MM.1S (cell line): ENCODE results near the gene GPR82.
A peak's percentile ranks its signal among the peaks of the same experiment; 100 is the strongest.

ENCODE experiments used
- DNase-seq: peaks from one replicate; pipeline ENCODE4 v3.0.0-alpha.2; 2015
- H2AFZ ChIP-seq: fragments of 300-600 bp; sonication (generic); 2 replicates; pipeline ENCODE4 v1.6.0; 2016; ENCODE audit warnings: antibody characterized with exemption, low read length
- H3F3A ChIP-seq: fragments of 300-600 bp; sonication (generic); 2 replicates; pipeline ENCODE4 v1.6.1; 2016; ENCODE audit warnings: mild to moderate bottlenecking, antibody characterized with exemption, low read length, moderate library complexity, mixed read lengths; ENCODE audit not compliant: insufficient read depth
- H3K27ac ChIP-seq: fragments of 300-600 bp; sonication (generic); 2 replicates; pipeline ENCODE4 v1.5.1; 2016; ENCODE audit warnings: mild to moderate bottlenecking, low read length
- H3K27me3 ChIP-seq: fragments of 300-600 bp; sonication (generic); replicated peaks from 2 replicates; pipeline ENCODE4 v1.6.0; 2016; ENCODE audit warnings: low read length; ENCODE audit not compliant: insufficient read depth
- H3K36me3 ChIP-seq: fragments of 300-600 bp; sonication (generic); replicated peaks from 2 replicates; pipeline ENCODE4 v1.6.1; 2016; ENCODE audit warnings: mild to moderate bottlenecking, low read length, mixed read lengths; ENCODE audit not compliant: insufficient read depth
- H3K4me1 ChIP-seq: fragments of 300-600 bp; sonication (generic); 2 replicates; pipeline ENCODE4 v1.6.1; 2016; ENCODE audit warnings: low read length, mixed read lengths
- H3K4me2 ChIP-seq: fragments of 300-600 bp; sonication (generic); 2 replicates; pipeline ENCODE4 v1.6.0; 2016; ENCODE audit warnings: low read depth, low read length
- H3K4me3 ChIP-seq: fragments of 300-600 bp; sonication (generic); 2 replicates; pipeline ENCODE4 v1.5.1; 2016; ENCODE audit warnings: low read length, mixed read lengths
- H3K79me2 ChIP-seq: fragments of 300-600 bp; sonication (generic); 2 replicates; pipeline ENCODE4 v1.6.1; 2016; ENCODE audit warnings: mixed run types, low read length, mixed read lengths
- H3K9ac ChIP-seq: fragments of 300-600 bp; sonication (generic); 2 replicates; pipeline ENCODE4 v1.6.1; 2016; ENCODE audit warnings: low read length, mixed read lengths
- H3K9me2 ChIP-seq: fragments of 300-600 bp; sonication (generic); replicated peaks from 2 replicates; pipeline ENCODE4 v1.6.1; 2016; ENCODE audit warnings: mild to moderate bottlenecking, low read length, mixed read lengths; ENCODE audit not compliant: insufficient read depth
- H3K9me3 ChIP-seq: fragments of 300-600 bp; sonication (generic); replicated peaks from 2 replicates; pipeline ENCODE4 v1.6.1; 2016; ENCODE audit warnings: mild to moderate bottlenecking, low read length, mixed read lengths; ENCODE audit not compliant: insufficient read depth
- H4K20me1 ChIP-seq: fragments of 300-600 bp; sonication (generic); 2 replicates; pipeline ENCODE4 v1.6.1; 2016; ENCODE audit warnings: mild to moderate bottlenecking, low read length, moderate library complexity, mixed read lengths; ENCODE audit not compliant: insufficient read depth
- EZH2 ChIP-seq: fragments of 300-600 bp; sonication (generic); optimal IDR thresholded peaks from 2 replicates; pipeline ENCODE3; 2017; ENCODE audit warnings: low read depth, mild to moderate bottlenecking, antibody characterized with exemption, low read length, mixed read lengths
- EZH2phosphoT487 ChIP-seq: fragments of 300-600 bp; sonication (generic); IDR thresholded peaks from 2 replicates; pipeline ENCODE4 v1.6.1; 2018; ENCODE audit warnings: antibody characterized with exemption, low read length
- TF ChIP-seq, protein P1 (sequence below): fragments of 300-600 bp; sonication (generic); IDR thresholded peaks from 2 replicates; pipeline ENCODE4 v1.5.1; 2016; ENCODE audit warnings: antibody characterized with exemption, low read length, mixed read lengths

Gene GPR82

DNA sequence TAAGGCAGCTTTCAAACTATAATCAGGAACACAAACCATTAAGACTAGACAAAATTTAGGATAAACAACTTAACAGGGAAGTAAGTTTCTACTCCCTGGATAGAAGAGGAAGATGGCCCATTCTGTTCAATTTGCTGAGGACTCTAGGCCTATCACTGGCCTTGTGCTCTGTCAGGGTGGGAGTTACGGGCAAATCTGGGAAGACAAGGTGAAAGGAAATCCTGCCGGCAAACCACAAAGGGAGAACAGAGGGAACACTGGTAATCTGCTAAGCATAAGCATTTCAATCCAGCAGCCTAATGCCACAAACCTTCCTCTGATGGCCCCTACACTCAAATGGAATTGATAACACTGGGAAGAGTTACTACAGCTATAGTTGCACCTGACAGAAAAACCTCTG is 8.3 kb downstream of the GPR82 start:
- Histone ChIP-seq H3K79me2 (no peaks in the 10 kb centered on the region), H3K9me2 (no peaks in the 10 kb centered on the region), H4K20me1 (no peaks in the 10 kb centered on the region), H3K27me3 (no peaks in the 10 kb centered on the region), H3K27ac (no peak overlapping the region), H3K9me3 (no peaks in the 10 kb centered on the region), H3K4me3 (no peak overlapping the region), H3K4me1 (peaks cover 4% of the 10 kb centered on the region; the same call in 1 of the 2 replicates), H3K36me3 (no peaks in the 10 kb centered on the region), H3F3A (peaks cover 8% of the 10 kb centered on the region; the same call in 1 of the 2 replicates), H2AFZ (no peak overlapping the region), H3K9ac (no peak overlapping the region), H3K4me2 (no peak overlapping the region)
- no peak for TF ChIP-seq EZH2
- no peak for TF ChIP-seq EZH2phosphoT487
- TF ChIP-seq, protein P1, sequence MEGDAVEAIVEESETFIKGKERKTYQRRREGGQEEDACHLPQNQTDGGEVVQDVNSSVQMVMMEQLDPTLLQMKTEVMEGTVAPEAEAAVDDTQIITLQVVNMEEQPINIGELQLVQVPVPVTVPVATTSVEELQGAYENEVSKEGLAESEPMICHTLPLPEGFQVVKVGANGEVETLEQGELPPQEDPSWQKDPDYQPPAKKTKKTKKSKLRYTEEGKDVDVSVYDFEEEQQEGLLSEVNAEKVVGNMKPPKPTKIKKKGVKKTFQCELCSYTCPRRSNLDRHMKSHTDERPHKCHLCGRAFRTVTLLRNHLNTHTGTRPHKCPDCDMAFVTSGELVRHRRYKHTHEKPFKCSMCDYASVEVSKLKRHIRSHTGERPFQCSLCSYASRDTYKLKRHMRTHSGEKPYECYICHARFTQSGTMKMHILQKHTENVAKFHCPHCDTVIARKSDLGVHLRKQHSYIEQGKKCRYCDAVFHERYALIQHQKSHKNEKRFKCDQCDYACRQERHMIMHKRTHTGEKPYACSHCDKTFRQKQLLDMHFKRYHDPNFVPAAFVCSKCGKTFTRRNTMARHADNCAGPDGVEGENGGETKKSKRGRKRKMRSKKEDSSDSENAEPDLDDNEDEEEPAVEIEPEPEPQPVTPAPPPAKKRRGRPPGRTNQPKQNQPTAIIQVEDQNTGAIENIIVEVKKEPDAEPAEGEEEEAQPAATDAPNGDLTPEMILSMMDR: no peak
- DNase-seq: no peak

DNA sequence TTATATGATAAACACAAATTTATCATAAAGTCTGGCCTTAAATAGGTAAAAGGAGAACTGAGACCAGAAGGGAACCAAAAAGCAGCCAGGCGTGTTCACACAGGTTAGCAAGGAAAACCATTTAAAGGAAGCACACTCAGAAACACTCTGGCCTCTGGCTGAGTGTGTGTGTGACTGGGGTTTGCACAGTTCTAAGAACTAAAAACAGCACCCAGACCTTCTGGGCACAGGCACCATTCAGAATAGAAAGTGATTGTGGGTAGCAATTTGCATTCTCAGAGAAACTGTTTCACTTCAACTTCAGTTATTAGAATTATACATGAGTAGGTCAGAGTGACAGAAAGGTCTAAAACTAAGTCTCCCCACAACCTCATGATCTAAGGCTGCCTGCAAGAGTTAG is 10.0 kb downstream of the GPR82 start:
- Histone ChIP-seq H3F3A (peaks cover 8% of the 10 kb centered on the region; the same call in 1 of the 2 replicates), H3K9ac (no peak overlapping the region), H4K20me1 (no peaks in the 10 kb centered on the region), H3K27me3 (no peaks in the 10 kb centered on the region), H3K9me3 (no peaks in the 10 kb centered on the region), H3K79me2 (no peaks in the 10 kb centered on the region), H2AFZ (no peak overlapping the region), H3K4me3 (no peak overlapping the region), H3K4me2 (no peak overlapping the region), H3K27ac (no peak overlapping the region), H3K4me1 (peaks cover 4% of the 10 kb centered on the region; the same call in 1 of the 2 replicates), H3K36me3 (no peaks in the 10 kb centered on the region), H3K9me2 (no peaks in the 10 kb centered on the region)
- DNase-seq: peak; percentile 65
- TF ChIP-seq EZH2 (no peak), EZH2phosphoT487 (no peak)
- TF ChIP-seq, protein P1: no peak

DNA sequence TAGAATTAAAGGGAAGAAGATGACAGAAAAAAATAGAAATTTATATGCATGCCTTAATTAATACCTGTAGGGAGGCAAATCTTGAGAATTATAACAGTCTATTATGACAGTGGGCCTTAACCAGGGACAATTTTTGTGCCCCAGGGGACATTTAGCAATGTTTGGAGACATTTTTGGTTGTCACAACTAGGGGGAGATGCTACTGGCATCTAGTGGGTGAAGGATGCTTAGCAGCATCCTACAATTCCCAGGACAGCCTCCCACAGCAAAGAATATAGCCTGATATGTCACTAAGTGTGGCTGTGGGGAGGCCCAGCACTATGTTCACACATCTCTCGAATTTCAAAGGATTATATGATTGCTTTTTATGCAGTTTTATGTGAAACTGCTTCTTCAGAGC is 10.5 kb downstream of the GPR82 start:
- Histone ChIP-seq H3K4me3 (no peak overlapping the region), H3K36me3 (no peaks in the 10 kb centered on the region), H3K27ac (no peak overlapping the region), H3K79me2 (no peaks in the 10 kb centered on the region), H4K20me1 (no peaks in the 10 kb centered on the region), H3K27me3 (no peaks in the 10 kb centered on the region), H3K4me2 (no peak overlapping the region), H3K9me3 (no peaks in the 10 kb centered on the region), H3K9ac (no peak overlapping the region), H3K4me1 (peaks cover 4% of the 10 kb centered on the region; the same call in 1 of the 2 replicates), H2AFZ (no peak overlapping the region), H3K9me2 (no peaks in the 10 kb centered on the region), H3F3A (peaks cover 8% of the 10 kb centered on the region; the same call in 1 of the 2 replicates)
- TF ChIP-seq EZH2: no peak
- TF ChIP-seq, protein P1: peak; percentile 35
- no peak for DNase-seq
